ENCODE results near the gene MGAT5B. TPM values are rescaled to one million over a fixed set of nuclear protein-coding genes. Genes with fewer than 3 reads are reported as not detected.

MGAT5B gene
- total and polyA plus RNA-seq, 2 experiments from 2014 or later: 1.6 to 10.0 TPM

DNA sequence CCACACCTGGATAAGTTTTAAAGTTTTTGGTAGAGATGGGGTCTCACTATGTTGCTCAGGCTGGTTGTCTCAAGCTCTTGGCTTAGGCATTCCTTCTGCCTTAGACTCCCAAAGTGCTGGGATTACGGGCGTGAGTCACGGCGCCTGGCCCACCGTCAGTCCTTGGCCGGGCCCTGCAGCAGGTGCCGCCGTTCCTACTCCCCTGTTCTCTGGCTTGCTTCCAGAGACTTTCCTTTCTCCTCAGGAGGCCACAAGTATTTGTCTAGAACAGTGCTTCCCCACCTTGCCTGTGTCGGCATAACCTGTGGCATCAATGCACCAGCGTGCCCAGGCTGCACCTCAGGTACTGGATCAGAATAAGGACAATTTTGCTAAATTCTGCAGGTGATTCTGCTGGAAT, 3.0 kb upstream of the MGAT5B start (continued):
- TF ChIP-seq, protein P1, sequence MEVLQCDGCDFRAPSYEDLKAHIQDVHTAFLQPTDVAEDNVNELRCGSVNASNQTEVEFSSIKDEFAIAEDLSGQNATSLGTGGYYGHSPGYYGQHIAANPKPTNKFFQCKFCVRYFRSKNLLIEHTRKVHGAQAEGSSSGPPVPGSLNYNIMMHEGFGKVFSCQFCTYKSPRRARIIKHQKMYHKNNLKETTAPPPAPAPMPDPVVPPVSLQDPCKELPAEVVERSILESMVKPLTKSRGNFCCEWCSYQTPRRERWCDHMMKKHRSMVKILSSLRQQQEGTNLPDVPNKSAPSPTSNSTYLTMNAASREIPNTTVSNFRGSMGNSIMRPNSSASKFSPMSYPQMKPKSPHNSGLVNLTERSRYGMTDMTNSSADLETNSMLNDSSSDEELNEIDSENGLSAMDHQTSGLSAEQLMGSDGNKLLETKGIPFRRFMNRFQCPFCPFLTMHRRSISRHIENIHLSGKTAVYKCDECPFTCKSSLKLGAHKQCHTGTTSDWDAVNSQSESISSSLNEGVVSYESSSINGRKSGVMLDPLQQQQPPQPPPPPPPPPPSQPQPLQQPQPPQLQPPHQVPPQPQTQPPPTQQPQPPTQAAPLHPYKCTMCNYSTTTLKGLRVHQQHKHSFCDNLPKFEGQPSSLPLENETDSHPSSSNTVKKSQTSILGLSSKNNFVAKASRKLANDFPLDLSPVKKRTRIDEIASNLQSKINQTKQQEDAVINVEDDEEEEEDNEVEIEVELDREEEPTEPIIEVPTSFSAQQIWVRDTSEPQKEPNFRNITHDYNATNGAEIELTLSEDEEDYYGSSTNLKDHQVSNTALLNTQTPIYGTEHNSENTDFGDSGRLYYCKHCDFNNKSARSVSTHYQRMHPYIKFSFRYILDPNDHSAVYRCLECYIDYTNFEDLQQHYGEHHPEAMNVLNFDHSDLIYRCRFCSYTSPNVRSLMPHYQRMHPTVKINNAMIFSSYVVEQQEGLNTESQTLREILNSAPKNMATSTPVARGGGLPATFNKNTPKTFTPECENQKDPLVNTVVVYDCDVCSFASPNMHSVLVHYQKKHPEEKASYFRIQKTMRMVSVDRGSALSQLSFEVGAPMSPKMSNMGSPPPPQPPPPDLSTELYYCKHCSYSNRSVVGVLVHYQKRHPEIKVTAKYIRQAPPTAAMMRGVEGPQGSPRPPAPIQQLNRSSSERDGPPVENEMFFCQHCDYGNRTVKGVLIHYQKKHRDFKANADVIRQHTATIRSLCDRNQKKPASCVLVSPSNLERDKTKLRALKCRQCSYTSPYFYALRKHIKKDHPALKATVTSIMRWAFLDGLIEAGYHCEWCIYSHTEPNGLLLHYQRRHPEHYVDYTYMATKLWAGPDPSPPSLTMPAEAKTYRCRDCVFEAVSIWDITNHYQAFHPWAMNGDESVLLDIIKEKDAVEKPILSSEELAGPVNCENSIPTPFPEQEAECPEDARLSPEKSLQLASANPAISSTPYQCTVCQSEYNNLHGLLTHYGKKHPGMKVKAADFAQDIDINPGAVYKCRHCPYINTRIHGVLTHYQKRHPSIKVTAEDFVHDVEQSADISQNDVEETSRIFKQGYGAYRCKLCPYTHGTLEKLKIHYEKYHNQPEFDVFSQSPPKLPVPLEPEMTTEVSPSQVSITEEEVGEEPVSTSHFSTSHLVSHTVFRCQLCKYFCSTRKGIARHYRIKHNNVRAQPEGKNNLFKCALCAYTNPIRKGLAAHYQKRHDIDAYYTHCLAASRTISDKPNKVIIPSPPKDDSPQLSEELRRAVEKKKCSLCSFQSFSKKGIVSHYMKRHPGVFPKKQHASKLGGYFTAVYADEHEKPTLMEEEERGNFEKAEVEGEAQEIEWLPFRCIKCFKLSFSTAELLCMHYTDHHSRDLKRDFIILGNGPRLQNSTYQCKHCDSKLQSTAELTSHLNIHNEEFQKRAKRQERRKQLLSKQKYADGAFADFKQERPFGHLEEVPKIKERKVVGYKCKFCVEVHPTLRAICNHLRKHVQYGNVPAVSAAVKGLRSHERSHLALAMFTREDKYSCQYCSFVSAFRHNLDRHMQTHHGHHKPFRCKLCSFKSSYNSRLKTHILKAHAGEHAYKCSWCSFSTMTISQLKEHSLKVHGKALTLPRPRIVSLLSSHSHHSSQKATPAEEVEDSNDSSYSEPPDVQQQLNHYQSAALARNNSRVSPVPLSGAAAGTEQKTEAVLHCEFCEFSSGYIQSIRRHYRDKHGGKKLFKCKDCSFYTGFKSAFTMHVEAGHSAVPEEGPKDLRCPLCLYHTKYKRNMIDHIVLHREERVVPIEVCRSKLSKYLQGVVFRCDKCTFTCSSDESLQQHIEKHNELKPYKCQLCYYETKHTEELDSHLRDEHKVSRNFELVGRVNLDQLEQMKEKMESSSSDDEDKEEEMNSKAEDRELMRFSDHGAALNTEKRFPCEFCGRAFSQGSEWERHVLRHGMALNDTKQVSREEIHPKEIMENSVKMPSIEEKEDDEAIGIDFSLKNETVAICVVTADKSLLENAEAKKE (CRISPR knock-in tag; IDR thresholded peaks at IDR 0.05): no peak
- TF ChIP-seq ZNF114 (CRISPR knock-in tag; IDR thresholded peaks at IDR 0.05): no peak
- TF ChIP-seq POLR2AphosphoS5 (IDR thresholded peaks at IDR 0.05; ENCODE audit: low read depth): no peak
- no peak for TF ChIP-seq STAT1 (IDR thresholded peaks at IDR 0.05; ENCODE audit: unreplicated experiment)
- TF ChIP-seq ZNF331 (CRISPR knock-in tag; IDR thresholded peaks at IDR 0.05; ENCODE audit: low read depth): no peak
- TF ChIP-seq, protein P2, sequence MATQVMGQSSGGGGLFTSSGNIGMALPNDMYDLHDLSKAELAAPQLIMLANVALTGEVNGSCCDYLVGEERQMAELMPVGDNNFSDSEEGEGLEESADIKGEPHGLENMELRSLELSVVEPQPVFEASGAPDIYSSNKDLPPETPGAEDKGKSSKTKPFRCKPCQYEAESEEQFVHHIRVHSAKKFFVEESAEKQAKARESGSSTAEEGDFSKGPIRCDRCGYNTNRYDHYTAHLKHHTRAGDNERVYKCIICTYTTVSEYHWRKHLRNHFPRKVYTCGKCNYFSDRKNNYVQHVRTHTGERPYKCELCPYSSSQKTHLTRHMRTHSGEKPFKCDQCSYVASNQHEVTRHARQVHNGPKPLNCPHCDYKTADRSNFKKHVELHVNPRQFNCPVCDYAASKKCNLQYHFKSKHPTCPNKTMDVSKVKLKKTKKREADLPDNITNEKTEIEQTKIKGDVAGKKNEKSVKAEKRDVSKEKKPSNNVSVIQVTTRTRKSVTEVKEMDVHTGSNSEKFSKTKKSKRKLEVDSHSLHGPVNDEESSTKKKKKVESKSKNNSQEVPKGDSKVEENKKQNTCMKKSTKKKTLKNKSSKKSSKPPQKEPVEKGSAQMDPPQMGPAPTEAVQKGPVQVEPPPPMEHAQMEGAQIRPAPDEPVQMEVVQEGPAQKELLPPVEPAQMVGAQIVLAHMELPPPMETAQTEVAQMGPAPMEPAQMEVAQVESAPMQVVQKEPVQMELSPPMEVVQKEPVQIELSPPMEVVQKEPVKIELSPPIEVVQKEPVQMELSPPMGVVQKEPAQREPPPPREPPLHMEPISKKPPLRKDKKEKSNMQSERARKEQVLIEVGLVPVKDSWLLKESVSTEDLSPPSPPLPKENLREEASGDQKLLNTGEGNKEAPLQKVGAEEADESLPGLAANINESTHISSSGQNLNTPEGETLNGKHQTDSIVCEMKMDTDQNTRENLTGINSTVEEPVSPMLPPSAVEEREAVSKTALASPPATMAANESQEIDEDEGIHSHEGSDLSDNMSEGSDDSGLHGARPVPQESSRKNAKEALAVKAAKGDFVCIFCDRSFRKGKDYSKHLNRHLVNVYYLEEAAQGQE (IDR thresholded peaks at IDR 0.05; ENCODE audit: unreplicated experiment): no peak

GRCh38 chr17:76866203-76866602, 2.0 kb upstream of the MGAT5B start:
- H3K27me3 Mint-ChIP-seq (ENCODE audit: insufficient read depth, low read depth, poor library complexity): peaks cover 20% of the 10 kb centered on the region
- Histone ChIP-seq H3K4me1 (ENCODE audit: insufficient read depth) (peaks cover 12% of the 10 kb centered on the region; the same call in 1 of the 2 replicates), H3K9me2 (ENCODE audit: insufficient read depth) (no peaks in the 10 kb centered on the region), H3F3A (replicated peaks; ENCODE audit: low read depth) (no peaks in the 10 kb centered on the region), H3K4me2 (no peak overlapping the region), H3K27me3 (ENCODE audit: insufficient read depth) (peaks cover 28% of the 10 kb centered on the region), H2AFZ (no peak overlapping the region), H3K79me2 (replicated peaks; ENCODE audit: insufficient read depth) (no peaks in the 10 kb centered on the region), H4K20me1 (replicated peaks; ENCODE audit: insufficient read depth) (0 out of 2 replicates have a peak, but pooled peaks cover 2% of the 10 kb centered on the region), H3K4me3 (no peak overlapping the region), H3K36me3 (ENCODE audit: insufficient read depth) (no peaks in the 10 kb centered on the region), H3K27ac (ENCODE audit: low read depth) (no peak overlapping the region)
- H3K4me3 Mint-ChIP-seq: no peak overlapping the region
- H3K4me1 Mint-ChIP-seq: peaks cover 12% of the 10 kb centered on the region
- H3K27ac Mint-ChIP-seq: no peak overlapping the region
- H3K9me3 Mint-ChIP-seq: no peaks in the 10 kb centered on the region
- no peaks in the 10 kb centered on the region for H3K36me3 Mint-ChIP-seq (ENCODE audit: low read depth)
- ATAC-seq (no peak), DNase-seq (ENCODE audit: low spot score) (no peak)
- no peak for TF ChIP-seq ZNF114 (CRISPR knock-in tag; IDR thresholded peaks at IDR 0.05)
- TF ChIP-seq JUNB (IDR thresholded peaks at IDR 0.05; ENCODE audit: unreplicated experiment): no peak
- TF ChIP-seq EZH2phosphoT487 (IDR thresholded peaks at IDR 0.05; ENCODE audit: unreplicated experiment): no peak
- TF ChIP-seq, protein P2 (IDR thresholded peaks at IDR 0.05; ENCODE audit: unreplicated experiment): no peak
- no peak for TF ChIP-seq CREB1 (CRISPR knock-in tag; IDR thresholded peaks at IDR 0.05; ENCODE audit: low read depth)
- TF ChIP-seq ZNF331 (CRISPR knock-in tag; IDR thresholded peaks at IDR 0.05; ENCODE audit: low read depth): no peak
- no peak for TF ChIP-seq EZH2 (IDR thresholded peaks at IDR 0.05; ENCODE audit: low read depth, unreplicated experiment)
- no peak for TF ChIP-seq POLR2AphosphoS5 (IDR thresholded peaks at IDR 0.05; ENCODE audit: low read depth)
- no peak for TF ChIP-seq NANOG (IDR thresholded peaks at IDR 0.05; ENCODE audit: borderline replicate concordance)
